ENCODE results near the gene GPR39.

The GPR39 gene

DNA sequence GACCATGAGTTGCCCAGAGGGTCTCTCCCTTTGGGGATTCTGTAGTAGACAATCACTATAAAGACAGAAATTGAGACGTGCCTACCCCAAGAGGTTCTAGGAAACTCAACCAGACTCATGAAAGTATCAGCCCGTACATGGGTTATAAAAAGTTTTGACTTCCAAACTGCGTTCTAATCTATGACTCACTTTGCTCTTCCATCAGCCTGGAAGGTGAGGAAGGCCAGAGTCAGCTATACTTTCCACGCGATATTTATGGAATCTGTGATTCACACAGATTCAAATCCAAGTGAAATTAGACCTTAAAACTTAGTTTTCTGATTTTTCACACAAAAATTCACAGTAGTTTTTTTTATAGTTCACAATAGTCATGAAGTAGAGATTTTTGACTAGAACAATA, 261.1 kb downstream of the GPR39 start:
- TF ChIP-seq CTCF (IDR thresholded peaks at IDR 0.05) = no peak

- TF ChIP-seq CTCF (IDR thresholded peaks at IDR 0.05) = no peak
Measured at GRCh38 chr2:132678483-132678882, 261.9 kb downstream of the GPR39 start.

DNA sequence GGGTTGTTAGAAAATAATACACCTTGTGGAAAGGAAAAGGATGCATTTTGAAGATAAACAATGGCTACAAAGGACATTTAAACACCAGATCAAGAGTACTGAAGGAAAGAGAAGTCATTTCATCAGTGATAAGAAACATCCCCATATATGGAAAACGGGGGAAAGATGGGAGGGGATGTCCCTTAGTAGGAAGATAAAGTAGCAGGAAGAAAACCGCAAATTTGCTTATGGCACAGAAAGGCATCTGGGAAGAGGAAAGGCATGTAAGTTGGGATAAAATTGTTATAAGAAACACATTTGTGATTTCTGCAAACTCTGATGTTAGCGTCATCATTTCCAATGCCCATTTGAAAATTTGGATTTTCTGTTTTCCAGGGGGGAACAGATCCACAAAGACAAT, 263.9 kb downstream of the GPR39 start:
- TF ChIP-seq CTCF (IDR thresholded peaks at IDR 0.05) = no peak

DNA sequence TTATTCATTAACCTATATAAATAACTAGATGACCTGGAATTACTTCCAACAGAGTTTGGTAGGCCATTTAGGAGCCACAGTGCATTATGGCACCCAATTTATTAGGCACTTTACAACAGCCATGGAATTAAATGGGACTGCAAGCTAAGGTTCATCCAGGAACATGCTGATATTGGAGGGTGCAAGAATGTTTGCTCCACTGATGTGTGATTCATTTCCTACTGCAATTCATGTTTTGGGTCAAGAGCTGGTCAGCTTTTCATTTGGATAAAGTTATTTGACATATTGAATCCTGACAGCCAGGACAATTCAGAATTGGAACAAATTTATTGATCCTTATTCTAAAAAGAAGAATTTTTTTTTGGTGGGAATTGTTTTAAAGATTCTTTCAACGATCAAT, 265.2 kb downstream of the GPR39 start:
- TF ChIP-seq CTCF (IDR thresholded peaks at IDR 0.05) = no peak

GRCh38 chr2:132690664-132691303, 274.2 kb downstream of the GPR39 start:
- no peak for TF ChIP-seq CTCF (IDR thresholded peaks at IDR 0.05)

GRCh38 chr2:132691556-132691955, 275.0 kb downstream of the GPR39 start:
- TF ChIP-seq CTCF (IDR thresholded peaks at IDR 0.05) = no peak

- no peak for TF ChIP-seq CTCF (IDR thresholded peaks at IDR 0.05)
Measured at GRCh38 chr2:132692816-132693215, 276.2 kb downstream of the GPR39 start.

Data from LNCAP (cell line).